Inferior parietal cortex (tissue), 1 donor: ENCODE measurements around the gene NLGN3.
A peak's percentile ranks its signal among the peaks of the same experiment; 100 is the strongest.

Source experiments
- DNase-seq: peaks from one replicate; pipeline ENCODE4 v3.0.0-alpha.2; 2016; ENCODE audit errors: extremely low spot score

NLGN3 gene

GRCh38 chrX:71118032-71118984, 26.3 kb upstream of the NLGN3 start, which contains the start of gene MED12:
Gene MED12, plus strand, starts transcription at chrX:71118596. Its CDS starts 159 bp downstream, at chrX:71118755.
- peak; percentile 78 for DNase-seq

DNA sequence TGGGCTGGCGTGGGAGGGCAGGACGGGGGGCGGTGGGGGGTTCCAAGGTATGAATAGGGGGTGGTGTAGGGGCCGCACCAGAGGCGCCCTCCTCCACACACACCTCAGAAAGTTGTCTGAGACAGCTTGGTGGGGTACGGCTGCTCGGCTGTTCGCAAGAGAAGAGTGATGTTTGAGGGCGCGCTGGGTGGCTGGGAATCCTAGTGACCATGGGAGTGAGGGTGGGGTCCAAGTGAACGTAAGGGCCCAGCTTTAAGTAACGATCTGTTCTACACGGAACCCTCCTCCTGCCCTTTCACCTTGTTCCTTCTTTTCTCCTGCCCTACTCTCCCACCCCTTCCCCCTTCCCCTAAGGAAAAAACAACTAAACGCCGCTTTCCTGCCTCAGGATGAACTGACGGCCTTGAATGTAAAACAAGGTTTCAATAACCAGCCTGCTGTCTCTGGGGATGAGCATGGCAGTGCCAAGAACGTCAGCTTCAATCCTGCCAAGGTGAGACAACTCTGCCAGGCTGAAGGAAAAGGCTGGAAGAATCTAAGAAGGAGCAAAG, 25.6 kb upstream of the NLGN3 start:
- no peak for DNase-seq

DNA sequence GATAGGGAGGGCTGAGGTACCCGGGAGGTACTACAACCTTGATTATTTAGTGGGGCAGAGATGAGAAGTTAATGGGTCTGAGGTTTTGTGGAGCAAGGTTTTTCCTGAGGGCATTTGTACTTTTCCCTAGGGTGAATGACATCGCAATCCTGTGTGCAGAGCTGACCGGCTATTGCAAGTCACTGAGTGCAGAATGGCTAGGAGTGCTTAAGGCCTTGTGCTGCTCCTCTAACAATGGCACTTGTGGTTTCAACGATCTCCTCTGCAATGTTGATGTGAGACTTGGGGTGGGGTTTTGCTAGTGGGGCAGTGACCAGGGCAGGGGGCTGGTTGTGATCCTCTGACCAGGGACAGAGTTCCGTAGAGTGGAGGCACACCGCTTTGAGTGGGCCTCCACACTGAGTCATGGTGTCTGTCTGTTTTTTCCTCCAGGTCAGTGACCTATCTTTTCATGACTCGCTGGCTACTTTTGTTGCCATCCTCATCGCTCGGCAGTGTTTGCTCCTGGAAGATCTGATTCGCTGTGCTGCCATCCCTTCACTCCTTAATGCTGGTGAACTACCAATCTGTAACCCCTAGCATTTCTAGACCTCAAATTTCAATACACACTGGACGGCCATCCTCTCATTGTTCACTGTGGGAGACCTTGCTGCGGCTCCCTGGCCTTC, 16.3 kb upstream of the NLGN3 start:
- no peak for DNase-seq

DNA sequence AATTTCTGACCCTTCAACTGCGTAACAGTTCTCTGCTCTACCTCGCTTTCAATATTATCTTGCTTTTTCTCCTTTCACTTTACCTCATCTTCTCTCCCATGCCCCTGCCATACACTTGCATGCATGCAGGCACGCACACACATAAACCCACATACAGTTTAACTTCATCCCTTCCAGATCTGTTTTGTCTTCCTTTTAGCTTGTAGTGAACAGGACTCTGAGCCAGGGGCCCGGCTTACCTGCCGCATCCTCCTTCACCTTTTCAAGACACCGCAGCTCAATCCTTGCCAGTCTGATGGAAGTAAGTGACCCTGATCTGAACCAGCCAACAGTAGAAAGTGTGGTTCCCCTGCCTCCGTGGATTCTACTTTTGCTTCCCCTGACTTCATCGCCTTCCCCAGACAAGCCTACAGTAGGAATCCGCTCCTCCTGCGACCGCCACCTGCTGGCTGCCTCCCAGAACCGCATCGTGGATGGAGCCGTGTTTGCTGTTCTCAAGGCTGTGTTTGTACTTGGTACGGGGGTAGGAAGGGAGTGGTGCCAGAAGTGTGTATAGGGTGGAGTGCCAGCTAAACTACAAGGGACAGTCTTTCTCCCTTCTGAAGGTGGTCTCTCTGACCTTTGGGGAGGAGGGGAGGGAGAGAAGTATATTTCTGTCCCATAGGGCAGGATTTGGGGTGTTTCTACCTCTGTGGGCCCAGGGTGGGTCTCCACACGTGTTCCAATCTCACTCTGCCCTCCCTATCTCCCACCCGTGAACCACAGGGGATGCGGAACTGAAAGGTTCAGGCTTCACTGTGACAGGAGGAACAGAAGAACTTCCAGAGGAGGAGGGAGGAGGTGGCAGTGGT, 15.5 kb upstream of the NLGN3 start:
- DNase-seq, result peak; percentile 63

- DNase-seq, result no peak
These were observed 13.1 kb upstream of the NLGN3 start for GRCh38 chrX:71131510-71131909.

- no peak for DNase-seq
These were observed 4.2 kb upstream of the NLGN3 start for GRCh38 chrX:71140440-71140839.

DNA sequence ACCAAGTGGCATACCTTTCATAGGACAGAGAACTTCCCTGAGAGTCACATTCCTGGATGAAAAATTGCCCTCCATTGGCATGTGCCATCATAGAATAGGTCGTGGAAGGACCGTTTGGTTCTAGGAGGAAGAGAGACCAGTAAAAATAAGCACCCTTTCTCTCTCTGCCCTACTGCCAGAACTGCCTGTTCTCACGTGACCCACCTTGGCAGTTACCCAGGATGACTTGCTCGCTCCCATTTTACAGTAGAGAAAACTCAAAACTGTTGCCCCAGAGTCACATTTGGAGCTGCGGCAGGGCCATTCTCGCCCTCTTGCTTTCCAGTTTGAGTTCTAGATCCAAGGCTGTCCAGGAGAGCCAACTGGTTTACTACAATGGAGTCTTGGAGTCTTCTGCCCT, 1.1 kb upstream of the NLGN3 start:
- no peak for DNase-seq

GRCh38 chrX:71147496-71148277, 3.0 kb downstream of the NLGN3 start:
- no peak for DNase-seq

DNA sequence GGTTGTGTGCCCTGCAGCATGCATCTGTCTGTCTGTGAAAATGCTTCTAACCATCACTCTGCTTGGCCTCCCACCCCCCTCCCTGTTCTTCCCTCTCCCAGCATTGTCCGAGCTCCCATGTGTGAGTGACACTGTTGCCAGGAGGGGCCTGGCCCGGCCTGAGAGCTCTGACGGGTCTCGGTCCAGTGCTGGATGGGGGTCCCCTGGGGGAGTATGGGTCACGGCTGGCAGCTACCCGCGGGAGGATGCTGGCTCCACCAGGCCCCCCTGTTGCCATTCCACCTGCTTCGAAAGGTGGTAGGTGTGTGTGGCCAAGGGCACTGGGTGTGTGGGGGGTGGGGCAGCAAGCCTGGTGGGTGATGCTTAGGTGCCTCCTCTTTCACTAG, 3.6 kb downstream of the NLGN3 start:
- no peak for DNase-seq

DNA sequence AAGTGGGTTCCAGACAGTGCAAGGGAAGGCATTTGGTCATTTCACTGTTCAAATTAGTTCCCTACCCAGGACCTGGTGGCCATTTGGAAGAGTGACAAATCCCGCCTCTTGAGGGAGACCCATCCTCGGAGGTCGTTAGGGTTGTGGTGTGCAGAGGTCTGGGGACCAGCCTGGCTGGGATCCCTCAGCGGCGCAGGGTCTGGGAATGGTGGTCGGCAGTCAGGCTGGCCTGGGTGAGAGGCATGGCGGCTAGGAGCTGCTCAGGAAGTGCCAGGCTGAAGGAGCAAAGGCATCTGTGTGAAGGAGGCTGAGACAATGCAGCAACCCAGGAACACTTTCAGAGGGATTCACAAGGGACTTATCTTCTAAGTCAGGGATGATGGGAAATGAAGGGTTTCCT, 6.7 kb downstream of the NLGN3 start:
- DNase-seq, result no peak

DNA sequence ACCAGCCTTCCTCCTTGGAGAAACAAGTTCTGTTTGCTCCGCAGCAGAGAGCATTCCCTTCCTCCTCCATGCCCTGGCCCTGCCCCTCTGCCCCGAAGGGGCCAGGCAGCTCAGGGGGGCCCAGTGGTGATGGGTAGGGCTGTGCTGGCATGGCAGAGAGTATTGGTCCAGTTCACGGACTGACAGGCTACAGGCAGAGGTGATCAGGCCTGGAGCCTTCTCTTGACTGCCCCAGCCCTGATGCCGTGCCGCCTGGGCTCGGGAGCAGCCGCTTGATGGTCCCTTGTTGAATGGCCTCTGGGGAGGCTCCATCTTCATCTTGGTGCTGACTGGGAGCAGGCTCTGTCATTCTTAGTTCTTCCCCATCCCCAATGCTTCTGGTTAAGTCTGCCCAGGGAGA, 9.6 kb downstream of the NLGN3 start:
- no peak for DNase-seq

GRCh38 chrX:71154641-71155040, 10.0 kb downstream of the NLGN3 start:
- no peak for DNase-seq

DNA sequence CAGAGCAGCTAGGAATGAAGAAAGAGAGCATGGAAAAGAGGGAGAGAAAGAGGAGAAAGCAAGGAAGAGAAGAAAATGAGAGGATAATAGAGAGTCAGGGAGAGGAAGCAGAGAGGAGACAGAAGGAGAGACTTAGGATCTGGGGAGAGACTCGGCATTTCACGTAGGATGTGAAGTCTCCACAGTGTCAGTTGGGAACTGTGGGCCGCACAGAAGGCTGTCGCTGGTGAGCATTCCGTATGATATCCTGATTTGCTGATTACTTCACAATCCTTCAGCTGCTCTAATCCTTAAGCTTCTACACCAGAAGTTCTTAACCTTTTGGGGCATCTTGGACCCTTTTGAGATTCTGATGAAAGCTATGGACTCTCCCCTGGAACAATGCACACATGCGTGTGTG, 14.0 kb downstream of the NLGN3 start:
- no peak for DNase-seq

DNA sequence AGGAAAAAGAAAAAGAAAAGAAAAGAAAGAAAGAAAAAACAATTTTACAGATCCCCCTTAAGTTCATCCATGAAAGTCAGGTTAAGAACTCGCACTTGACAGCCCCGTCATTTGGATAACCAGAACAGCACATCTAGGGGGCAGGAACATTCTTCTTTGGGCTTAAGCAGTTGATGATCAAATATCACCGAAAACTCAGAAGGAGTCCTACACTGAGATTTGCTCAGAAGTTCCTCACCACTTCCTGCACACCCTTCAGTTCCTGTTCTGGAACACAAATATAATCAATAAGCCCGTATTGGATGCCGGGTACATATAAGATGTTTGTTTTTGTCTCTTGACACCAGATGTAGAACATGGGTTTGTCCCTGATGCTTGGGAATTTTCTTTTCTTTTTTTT, 14.7 kb downstream of the NLGN3 start:
- no peak for DNase-seq

GRCh38 chrX:71160475-71160874, 15.8 kb downstream of the NLGN3 start:
- DNase-seq, result no peak

DNA sequence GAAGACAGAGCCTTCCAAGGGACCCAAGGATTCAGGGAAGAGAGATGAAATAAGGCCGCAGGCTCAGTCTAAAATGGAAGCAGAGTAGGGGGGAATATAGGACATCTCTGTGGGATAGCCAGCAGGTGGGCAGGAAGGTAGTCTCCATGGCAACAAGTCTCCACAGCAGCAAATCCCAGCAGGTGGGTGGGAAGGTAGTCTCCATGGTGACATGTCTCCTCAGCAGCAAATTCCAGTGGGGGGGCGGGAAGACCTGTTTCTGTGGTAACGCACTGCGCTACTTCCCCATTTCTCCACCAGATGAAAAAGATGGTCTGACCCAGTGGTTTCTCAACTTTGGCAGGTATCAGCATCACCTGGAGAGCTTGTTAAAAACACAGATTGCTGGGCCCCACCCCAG, 18.3 kb downstream of the NLGN3 start:
- DNase-seq, result no peak

DNA sequence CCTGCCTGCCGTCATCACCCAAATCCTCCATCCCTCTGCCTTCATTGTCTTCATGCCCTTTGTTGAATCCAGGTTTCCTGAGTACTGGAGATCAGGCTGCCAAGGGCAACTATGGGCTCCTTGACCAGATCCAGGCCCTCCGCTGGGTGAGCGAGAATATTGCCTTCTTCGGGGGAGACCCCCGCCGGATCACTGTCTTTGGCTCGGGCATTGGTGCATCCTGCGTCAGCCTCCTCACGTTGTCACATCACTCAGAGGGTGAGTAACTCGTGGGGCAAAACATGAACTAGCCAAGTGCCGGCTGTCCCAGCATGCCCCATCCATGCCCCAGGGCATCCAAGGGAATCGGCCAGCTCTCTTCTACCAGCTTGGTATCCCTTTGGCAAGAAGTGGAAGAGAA, 19.4 kb downstream of the NLGN3 start:
- no peak for DNase-seq

- DNase-seq, result no peak
These were observed 21.8 kb downstream of the NLGN3 start for GRCh38 chrX:71166461-71166860.

GRCh38 chrX:71167031-71167781, 22.6 kb downstream of the NLGN3 start:
- DNase-seq, result no peak

GRCh38 chrX:71168134-71168533, 23.5 kb downstream of the NLGN3 start:
- no peak for DNase-seq
